Activated CD8-positive, alpha-beta memory T cell treated with anti-CD3 and anti-CD28 coated beads, Interleukin-2, amount 10 ng/mL, durations not matched to agents 7 days and 5 days (primary cell): ENCODE results near the gene NTM. TPM values are rescaled to one million over a fixed set of nuclear protein-coding genes. Genes with fewer than 3 reads are reported as not detected.

ENCODE experiments used
- ATAC-seq: fragments of 150-1000 bp; cut with Tn5 transposase; one replicate; pipeline ENCODE4 v1.10.0; 2021; ENCODE audit warnings: moderate library complexity
- CTCF ChIA-PET: fragments of 350-600 bp; sonication (Branson Sonifier 250); formaldehyde crosslinking; loops from one replicate; lab custom pipeline; 2021; ENCODE audit warnings: antibody characterized with exemption; lab: Charles Lee
- DNase-seq: peaks from one replicate; pipeline ENCODE4 v3.0.0-alpha.2; 2020
- H3K27ac Mint-ChIP-seq: one replicate; pipeline ENCODE4 v1.8.0; 2021; ENCODE audit warnings: mild to moderate bottlenecking, mixed read lengths
- H3K27me3 Mint-ChIP-seq: one replicate; pipeline ENCODE4 v1.8.0; 2021; ENCODE audit warnings: mixed read lengths
- H3K36me3 Mint-ChIP-seq: one replicate; pipeline ENCODE4 v1.8.0; 2021; ENCODE audit warnings: mild to moderate bottlenecking, mixed read lengths
- H3K4me1 Mint-ChIP-seq: one replicate; pipeline ENCODE4 v1.8.0; 2021; ENCODE audit warnings: mixed read lengths
- H3K4me3 Mint-ChIP-seq: one replicate; pipeline ENCODE4 v1.8.0; 2021; ENCODE audit warnings: mild to moderate bottlenecking, moderate library complexity, mixed read lengths
- H3K9me3 Mint-ChIP-seq: one replicate; pipeline ENCODE4 v1.8.0; 2022; ENCODE audit warnings: low read depth, mixed read lengths
- total RNA-seq, 2 experiments: library from RNA; stranded (reverse); gene quantifications; one replicate each; pipeline ENCODE4 v1.2.3, GENCODE V29; 2021

The NTM gene
- total RNA-seq, 2 experiments from 2014 or later, result not detected

GRCh38 chr11:131684111-131685060 is 314.0 kb downstream of the NTM start:
- peak; percentile 19 for DNase-seq
- Mint-ChIP-seq H3K9me3 (no peaks in the 10 kb centered on the region), H3K36me3 (no peaks in the 10 kb centered on the region), H3K27me3 (no peaks in the 10 kb centered on the region), H3K4me1 (no peaks in the 10 kb centered on the region), H3K27ac (no peak overlapping the region), H3K4me3 (no peak overlapping the region)
- CTCF ChIA-PET, result interaction anchor here (0.8 to 2.4 kb wide), 2 partner anchors 10 to 64 kb away, joined by 3 to 7 read pairs; no protein-coding TSS in a partner anchor
- ATAC-seq, result no peak

- DNase-seq (no peak), ATAC-seq (no peak)
- no peaks in the 10 kb centered on the region for H3K36me3 Mint-ChIP-seq
- no peaks in the 10 kb centered on the region for H3K27me3 Mint-ChIP-seq
- CTCF ChIA-PET, result interaction anchor here (0.8 to 2.4 kb wide), 3 partner anchors 9 to 63 kb away, joined by 3 to 7 read pairs (median 4); no protein-coding TSS in a partner anchor
- no peaks in the 10 kb centered on the region for H3K9me3 Mint-ChIP-seq
- H3K27ac Mint-ChIP-seq, result no peak overlapping the region
- no peaks in the 10 kb centered on the region for H3K4me1 Mint-ChIP-seq
- no peak overlapping the region for H3K4me3 Mint-ChIP-seq
These were observed 314.8 kb downstream of the NTM start for GRCh38 chr11:131685206-131685605.

- CTCF ChIA-PET, result interaction anchor here (1.5 to 2.4 kb wide), 2 partner anchors 9 to 12 kb away, joined by 4 to 7 read pairs; no protein-coding TSS in a partner anchor
- Mint-ChIP-seq H3K36me3 (no peaks in the 10 kb centered on the region), H3K27ac (no peak overlapping the region), H3K9me3 (no peaks in the 10 kb centered on the region), H3K4me3 (no peak overlapping the region), H3K4me1 (no peaks in the 10 kb centered on the region), H3K27me3 (no peaks in the 10 kb centered on the region)
- ATAC-seq (no peak), DNase-seq (no peak)
These were observed 315.5 kb downstream of the NTM start for GRCh38 chr11:131685906-131686305.

- H3K36me3 Mint-ChIP-seq, result no peaks in the 10 kb centered on the region
- ATAC-seq, result no peak
- no peaks in the 10 kb centered on the region for H3K9me3 Mint-ChIP-seq
- CTCF ChIA-PET, result interaction anchor here (2.4 kb wide), 1 partner anchor 8 kb away, joined by 7 read pairs; no protein-coding TSS in a partner anchor
- no peak overlapping the region for H3K4me3 Mint-ChIP-seq
- no peak overlapping the region for H3K27ac Mint-ChIP-seq
- H3K27me3 Mint-ChIP-seq, result no peaks in the 10 kb centered on the region
- DNase-seq, result no peak
- no peaks in the 10 kb centered on the region for H3K4me1 Mint-ChIP-seq
These were observed 316.4 kb downstream of the NTM start for GRCh38 chr11:131686836-131687235.

GRCh38 chr11:131687291-131688047 is 317.1 kb downstream of the NTM start:
- no peaks in the 10 kb centered on the region for H3K27me3 Mint-ChIP-seq
- no peak for DNase-seq
- H3K27ac Mint-ChIP-seq, result no peak overlapping the region
- H3K4me3 Mint-ChIP-seq, result no peak overlapping the region
- ATAC-seq, result no peak
- no peaks in the 10 kb centered on the region for H3K4me1 Mint-ChIP-seq
- no peaks in the 10 kb centered on the region for H3K9me3 Mint-ChIP-seq
- no peaks in the 10 kb centered on the region for H3K36me3 Mint-ChIP-seq
- CTCF ChIA-PET, result interaction anchor here (0.6 to 2.4 kb wide), 5 partner anchors 7 to 1254 kb away, joined by 3 to 14 read pairs (median 4); no protein-coding TSS in a partner anchor

- Mint-ChIP-seq H3K4me1 (no peaks in the 10 kb centered on the region), H3K27me3 (no peaks in the 10 kb centered on the region), H3K4me3 (no peak overlapping the region), H3K27ac (no peak overlapping the region), H3K36me3 (no peaks in the 10 kb centered on the region), H3K9me3 (no peaks in the 10 kb centered on the region)
- CTCF ChIA-PET, result interaction anchor here (0.6 to 1.8 kb wide), 5 partner anchors 10 to 1253 kb away, joined by 3 to 14 read pairs (median 3); no protein-coding TSS in a partner anchor
- DNase-seq (peak; percentile 46), ATAC-seq (peak; percentile 70)
These were observed 317.8 kb downstream of the NTM start for GRCh38 chr11:131688048-131688693.

GRCh38 chr11:131689049-131689925 is 318.9 kb downstream of the NTM start:
- H3K27ac Mint-ChIP-seq, result no peak overlapping the region
- no peaks in the 10 kb centered on the region for H3K36me3 Mint-ChIP-seq
- H3K4me1 Mint-ChIP-seq, result no peaks in the 10 kb centered on the region
- H3K4me3 Mint-ChIP-seq, result no peak overlapping the region
- H3K27me3 Mint-ChIP-seq, result peaks cover 5% of the 10 kb centered on the region
- ATAC-seq (no peak), DNase-seq (no peak)
- no peaks in the 10 kb centered on the region for H3K9me3 Mint-ChIP-seq
- CTCF ChIA-PET, result interaction anchor here (1.2 to 1.8 kb wide), 2 partner anchors 11 to 15 kb away, joined by 4 to 14 read pairs; no protein-coding TSS in a partner anchor

- CTCF ChIA-PET, result no interaction called here
- Mint-ChIP-seq H3K9me3 (no peaks in the 10 kb centered on the region), H3K4me3 (no peak overlapping the region), H3K4me1 (peaks cover 2% of the 10 kb centered on the region), H3K36me3 (no peaks in the 10 kb centered on the region), H3K27ac (no peak overlapping the region), H3K27me3 (peaks cover 10% of the 10 kb centered on the region)
- no peak for ATAC-seq
- DNase-seq, result no peak
These were observed 319.9 kb downstream of the NTM start for GRCh38 chr11:131690362-131690761.

GRCh38 chr11:131690776-131691175 is 320.4 kb downstream of the NTM start:
- CTCF ChIA-PET, result no interaction called here
- Mint-ChIP-seq H3K36me3 (no peaks in the 10 kb centered on the region), H3K27me3 (peaks cover 10% of the 10 kb centered on the region), H3K27ac (no peak overlapping the region), H3K9me3 (no peaks in the 10 kb centered on the region), H3K4me3 (no peak overlapping the region), H3K4me1 (peaks cover 2% of the 10 kb centered on the region)
- DNase-seq, result no peak
- no peak for ATAC-seq

GRCh38 chr11:131691181-131692041 is 321.0 kb downstream of the NTM start:
- CTCF ChIA-PET, result interaction anchor here (1.3 kb wide), 1 partner anchor 17 kb away, joined by 3 read pairs; no protein-coding TSS in a partner anchor
- H3K27ac Mint-ChIP-seq, result no peak overlapping the region
- H3K4me1 Mint-ChIP-seq, result peaks cover 2% of the 10 kb centered on the region
- DNase-seq (no peak), ATAC-seq (peak; percentile 54)
- peaks cover 10% of the 10 kb centered on the region for H3K27me3 Mint-ChIP-seq
- H3K4me3 Mint-ChIP-seq, result no peak overlapping the region
- H3K9me3 Mint-ChIP-seq, result no peaks in the 10 kb centered on the region
- H3K36me3 Mint-ChIP-seq, result no peaks in the 10 kb centered on the region

- no peak overlapping the region for H3K27ac Mint-ChIP-seq
- H3K4me3 Mint-ChIP-seq, result no peak overlapping the region
- H3K4me1 Mint-ChIP-seq, result peaks cover 2% of the 10 kb centered on the region
- peaks cover 10% of the 10 kb centered on the region for H3K27me3 Mint-ChIP-seq
- no peak for ATAC-seq
- DNase-seq, result no peak
- no peaks in the 10 kb centered on the region for H3K36me3 Mint-ChIP-seq
- CTCF ChIA-PET, result interaction anchor here (1.3 kb wide), 1 partner anchor 17 kb away, joined by 3 read pairs; no protein-coding TSS in a partner anchor
- no peaks in the 10 kb centered on the region for H3K9me3 Mint-ChIP-seq
These were observed 321.7 kb downstream of the NTM start for GRCh38 chr11:131692151-131692550.
